Right lobe of liver (tissue), 4 donors: ENCODE measurements around the gene CCNB1.

ENCODE experiments used
- CTCF ChIP-seq, 4 donors: fragments of 200-600 bp in 3 of 4; fragments of 450-650 bp in 1 of 4; IDR thresholded peaks; one replicate each; pipeline versions ENCODE4 v1.5.1 to v1.8.0; 2016 to 2022; ENCODE audit warnings: antibody characterized with exemption in 4 of 4, mild to moderate bottlenecking in 2 of 4
- POLR2A ChIP-seq: fragments of 450-650 bp; IDR thresholded peaks from one replicate; pipeline ENCODE4 v1.6.1; 2017; ENCODE audit warnings: antibody characterized with exemption, mild to moderate bottlenecking
- donor health status: DM: no; HTN: no; CAD: no.
- donor health status: DM: no; HTN: no; CAD: no.
- donor health status: DM: no; HTN: yes; CAD: no.

- no peak for TF ChIP-seq CTCF (IDR thresholded peaks at IDR 0.05)
- TF ChIP-seq POLR2A: no peak
These were observed 44.2 kb downstream of the CCNB1 start for GRCh38 chr5:69211200-69211599.
